HEK293T (cell line): Measurements from ENCODE around the gene RPN1.

ENCODE experiments used
- BHLHE40 ChIP-seq: fragments of 450-650 bp; IDR thresholded peaks from 2 replicates; pipeline ENCODE4 v1.6.1; 2016; ENCODE audit warnings: mild to moderate bottlenecking, moderate library complexity, borderline replicate concordance
- CTBP1 ChIP-seq: fragments of 450-650 bp; IDR thresholded peaks from 2 replicates; pipeline ENCODE4 v1.6.1; 2016; ENCODE audit warnings: borderline replicate concordance
- ELF4 ChIP-seq: fragments of 450-650 bp; IDR thresholded peaks from 2 replicates; pipeline ENCODE4 v1.6.1; 2017; ENCODE audit warnings: antibody characterized with exemption
- FOXA1 ChIP-seq: fragments of 450-650 bp; IDR thresholded peaks from 2 replicates; pipeline ENCODE4 v1.6.1; 2016; ENCODE audit warnings: mild to moderate bottlenecking
- FOXK2 ChIP-seq: fragments of 450-650 bp; IDR thresholded peaks from 2 replicates; pipeline ENCODE4 v1.6.1; 2016; ENCODE audit warnings: mild to moderate bottlenecking
- FOXM1 ChIP-seq: fragments of 450-650 bp; IDR thresholded peaks from 2 replicates; pipeline ENCODE4 v1.6.1; 2017; ENCODE audit warnings: mild to moderate bottlenecking, borderline replicate concordance
- HDGF ChIP-seq: fragments of 450-650 bp; IDR thresholded peaks from 2 replicates; pipeline ENCODE4 v1.6.1; 2017; ENCODE audit warnings: antibody characterized with exemption, borderline replicate concordance
- LEF1 ChIP-seq: fragments of 450-650 bp; IDR thresholded peaks from 2 replicates; pipeline ENCODE4 v1.6.1; 2017; ENCODE audit warnings: mild to moderate bottlenecking, borderline replicate concordance
- SP1 ChIP-seq: fragments of 450-650 bp; IDR thresholded peaks from 2 replicates; pipeline ENCODE4 v1.6.1; 2017
- SUZ12 ChIP-seq: fragments of 450-650 bp; IDR thresholded peaks from 2 replicates; pipeline ENCODE4 v1.6.1; 2016; ENCODE audit warnings: mild to moderate bottlenecking
- TARDBP ChIP-seq: fragments of 450-650 bp; IDR thresholded peaks from 2 replicates; pipeline ENCODE4 v1.6.1; 2016
- ZNF384 ChIP-seq: fragments of 450-650 bp; IDR thresholded peaks from 2 replicates; pipeline ENCODE4 v1.6.1; 2016
- TF ChIP-seq, protein P1 (sequence below): fragments of 450-650 bp; IDR thresholded peaks from 2 replicates; pipeline ENCODE4 v1.6.1; 2016

DNA sequence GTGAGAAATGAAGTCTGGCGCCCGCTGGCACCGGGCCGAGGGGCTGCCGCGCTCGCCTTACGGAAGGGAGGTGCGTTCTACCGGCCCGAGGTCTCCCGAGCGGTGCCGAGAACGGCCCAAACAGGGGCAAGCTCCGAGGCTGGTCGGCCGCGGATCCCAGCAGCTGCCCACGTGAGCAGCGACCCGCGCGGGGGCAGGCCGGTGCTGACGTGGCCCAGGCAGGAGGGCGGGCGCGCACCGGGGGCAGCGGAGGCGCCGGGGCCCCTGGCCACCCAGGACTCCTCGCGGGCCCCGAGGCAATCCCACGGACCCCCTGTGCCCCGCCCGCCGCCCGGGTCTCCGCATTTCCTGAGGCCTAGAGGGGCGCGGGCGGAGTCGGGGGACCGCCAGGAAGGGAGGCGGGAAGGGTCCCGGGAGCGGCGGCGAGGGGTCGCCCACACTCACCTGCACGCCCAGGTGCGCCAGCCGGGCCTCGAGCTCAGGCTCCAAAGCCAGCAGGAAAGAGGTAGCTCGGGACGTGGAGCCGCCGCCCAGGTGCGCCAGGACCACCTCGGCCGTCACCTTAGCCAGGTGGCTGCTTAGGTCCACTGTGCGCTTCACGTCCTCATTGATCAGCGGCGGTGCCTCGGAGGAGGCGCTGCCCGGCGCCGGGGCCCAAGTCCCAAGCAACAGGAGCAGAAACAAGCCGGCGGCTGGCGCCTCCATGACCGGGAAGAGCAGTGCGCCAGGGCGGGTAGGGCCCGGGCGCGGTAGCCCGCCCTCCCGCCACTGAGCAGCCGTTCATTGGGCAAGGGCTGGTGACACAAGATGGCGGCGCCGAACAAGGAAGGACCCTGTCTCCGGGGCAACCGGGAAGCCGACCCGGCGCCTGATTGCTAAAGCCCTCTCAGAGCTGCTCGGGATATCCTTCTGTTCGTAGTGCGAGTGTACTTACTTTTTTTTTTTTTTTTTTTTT, at the start of gene RPN1:
- TF ChIP-seq FOXM1 (no peak), TARDBP (no peak), FOXA1 (no peak), HDGF (no peak), BHLHE40 (no peak), SUZ12 (no peak), SP1 (no peak), CTBP1 (no peak), LEF1 (no peak), ELF4 (0 out of 2 replicates have a peak, but pooled peaks have one; percentile 38), FOXK2 (no peak), ZNF384 (no peak; the same call in 1 of the 2 replicates)
- TF ChIP-seq, protein P1, sequence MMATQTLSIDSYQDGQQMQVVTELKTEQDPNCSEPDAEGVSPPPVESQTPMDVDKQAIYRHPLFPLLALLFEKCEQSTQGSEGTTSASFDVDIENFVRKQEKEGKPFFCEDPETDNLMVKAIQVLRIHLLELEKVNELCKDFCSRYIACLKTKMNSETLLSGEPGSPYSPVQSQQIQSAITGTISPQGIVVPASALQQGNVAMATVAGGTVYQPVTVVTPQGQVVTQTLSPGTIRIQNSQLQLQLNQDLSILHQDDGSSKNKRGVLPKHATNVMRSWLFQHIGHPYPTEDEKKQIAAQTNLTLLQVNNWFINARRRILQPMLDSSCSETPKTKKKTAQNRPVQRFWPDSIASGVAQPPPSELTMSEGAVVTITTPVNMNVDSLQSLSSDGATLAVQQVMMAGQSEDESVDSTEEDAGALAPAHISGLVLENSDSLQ, result no peak
